GM12878 (cell line): ENCODE measurements around the gene TMEM138.

Experiments
- EGR1 ChIP-seq, 2 experiments: IDR thresholded peaks; 1 replicate in 1 of 2; 2 replicates in 1 of 2; pipeline ENCODE4 v1.6.1; 2011 to 2012; ENCODE audit warnings: low read depth in 2 of 2, low read length in 2 of 2, borderline replicate concordance in 1 of 2, mild to moderate bottlenecking in 1 of 2, moderate library complexity in 1 of 2
- EP300 ChIP-seq, 2 experiments: fragments of 150-350 bp in 1 of 2; IDR thresholded peaks; 2 replicates each; pipeline ENCODE4 v1.6.1; 2011 to 2012; ENCODE audit warnings: low read depth in 2 of 2, low read length in 2 of 2, borderline replicate concordance in 1 of 2, improper control_type of control experiment in 1 of 2, inconsistent platforms in 1 of 2; ENCODE audit not compliant: control insufficient read depth in 1 of 2
- GATAD2B ChIP-seq: fragments of 450-650 bp; conservative IDR thresholded peaks from 2 replicates; pipeline ENCODE4 v1.6.1; 2017; ENCODE audit warnings: low read depth, mild to moderate bottlenecking, moderate library complexity
- JUNB ChIP-seq: IDR thresholded peaks from 2 replicates; pipeline ENCODE4 v1.6.1; 2016; ENCODE audit warnings: antibody characterized with exemption, mild to moderate bottlenecking
- PML ChIP-seq: IDR thresholded peaks from 2 replicates; pipeline ENCODE4 v1.6.1; 2012; ENCODE audit warnings: low read length, inconsistent platforms
- POLR2A ChIP-seq: IDR thresholded peaks from 2 replicates; pipeline ENCODE4 v1.6.1; 2011; ENCODE audit warnings: low read depth, mild to moderate bottlenecking, low read length
- TF ChIP-seq, protein P1 (sequence below): fragments of 450-650 bp; IDR thresholded peaks from 2 replicates; pipeline ENCODE4 v1.6.1; 2018; ENCODE audit warnings: mild to moderate bottlenecking, low read depth, moderate library complexity; ENCODE audit not compliant: partially characterized antibody
- TF ChIP-seq, protein P2 (sequence below), 3 experiments: IDR thresholded peaks in 2 of 3; conservative IDR thresholded peaks in 1 of 3; 2 replicates each; pipeline ENCODE4 v1.5.1; 2011; ENCODE audit warnings: low read depth in 3 of 3, low read length in 3 of 3, mild to moderate bottlenecking in 3 of 3, control low read depth in 2 of 3, moderate library complexity in 2 of 3, inconsistent platforms in 1 of 3, mixed read lengths in 1 of 3; ENCODE audit not compliant: control insufficient read depth in 2 of 3, insufficient read depth in 1 of 3; ENCODE audit errors: extremely low read depth in 1 of 3
- TF ChIP-seq, protein P3 (sequence below): IDR thresholded peaks from 2 replicates; pipeline ENCODE4 v1.6.1; 2012; ENCODE audit warnings: low read depth, low read length, improper control_type of control experiment

DNA sequence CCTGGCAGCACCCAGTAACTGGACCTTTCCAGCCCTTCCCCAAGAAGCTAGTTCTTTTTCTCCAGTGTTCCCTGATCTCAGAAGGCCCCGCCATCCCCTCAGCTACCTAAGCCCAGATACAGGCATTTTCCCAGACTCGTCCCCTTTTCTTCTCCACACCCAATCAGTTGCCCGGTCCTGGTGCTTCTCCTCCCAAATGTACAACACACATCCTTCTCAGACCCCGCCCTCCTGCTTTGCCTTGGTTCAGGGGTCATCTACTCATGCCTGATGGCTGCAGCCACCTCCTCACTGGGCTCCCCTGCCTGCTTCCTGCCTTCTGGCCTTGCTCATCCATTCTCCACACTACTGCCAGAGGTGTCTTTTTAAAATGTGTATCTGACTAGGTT lies 22.7 kb upstream of the TMEM138 start:
- TF ChIP-seq POLR2A (no peak), JUNB (no peak), GATAD2B (no peak), EP300 (IDR thresholded peaks at IDR 0.05; ENCODE audit: borderline replicate concordance in 1 of 2, control insufficient read depth in 1 of 2, low read depth in 2 of 2, low read length in 2 of 2) (no peak), EGR1 (IDR thresholded peaks at IDR 0.05; ENCODE audit: borderline replicate concordance in 1 of 2, low read depth in 2 of 2, low read length in 2 of 2) (no peak), PML (no peak)
- TF ChIP-seq, protein P1, sequence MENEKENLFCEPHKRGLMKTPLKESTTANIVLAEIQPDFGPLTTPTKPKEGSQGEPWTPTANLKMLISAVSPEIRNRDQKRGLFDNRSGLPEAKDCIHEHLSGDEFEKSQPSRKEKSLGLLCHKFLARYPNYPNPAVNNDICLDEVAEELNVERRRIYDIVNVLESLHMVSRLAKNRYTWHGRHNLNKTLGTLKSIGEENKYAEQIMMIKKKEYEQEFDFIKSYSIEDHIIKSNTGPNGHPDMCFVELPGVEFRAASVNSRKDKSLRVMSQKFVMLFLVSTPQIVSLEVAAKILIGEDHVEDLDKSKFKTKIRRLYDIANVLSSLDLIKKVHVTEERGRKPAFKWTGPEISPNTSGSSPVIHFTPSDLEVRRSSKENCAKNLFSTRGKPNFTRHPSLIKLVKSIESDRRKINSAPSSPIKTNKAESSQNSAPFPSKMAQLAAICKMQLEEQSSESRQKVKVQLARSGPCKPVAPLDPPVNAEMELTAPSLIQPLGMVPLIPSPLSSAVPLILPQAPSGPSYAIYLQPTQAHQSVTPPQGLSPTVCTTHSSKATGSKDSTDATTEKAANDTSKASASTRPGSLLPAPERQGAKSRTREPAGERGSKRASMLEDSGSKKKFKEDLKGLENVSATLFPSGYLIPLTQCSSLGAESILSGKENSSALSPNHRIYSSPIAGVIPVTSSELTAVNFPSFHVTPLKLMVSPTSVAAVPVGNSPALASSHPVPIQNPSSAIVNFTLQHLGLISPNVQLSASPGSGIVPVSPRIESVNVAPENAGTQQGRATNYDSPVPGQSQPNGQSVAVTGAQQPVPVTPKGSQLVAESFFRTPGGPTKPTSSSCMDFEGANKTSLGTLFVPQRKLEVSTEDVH, result no peak
- TF ChIP-seq, protein P2, sequence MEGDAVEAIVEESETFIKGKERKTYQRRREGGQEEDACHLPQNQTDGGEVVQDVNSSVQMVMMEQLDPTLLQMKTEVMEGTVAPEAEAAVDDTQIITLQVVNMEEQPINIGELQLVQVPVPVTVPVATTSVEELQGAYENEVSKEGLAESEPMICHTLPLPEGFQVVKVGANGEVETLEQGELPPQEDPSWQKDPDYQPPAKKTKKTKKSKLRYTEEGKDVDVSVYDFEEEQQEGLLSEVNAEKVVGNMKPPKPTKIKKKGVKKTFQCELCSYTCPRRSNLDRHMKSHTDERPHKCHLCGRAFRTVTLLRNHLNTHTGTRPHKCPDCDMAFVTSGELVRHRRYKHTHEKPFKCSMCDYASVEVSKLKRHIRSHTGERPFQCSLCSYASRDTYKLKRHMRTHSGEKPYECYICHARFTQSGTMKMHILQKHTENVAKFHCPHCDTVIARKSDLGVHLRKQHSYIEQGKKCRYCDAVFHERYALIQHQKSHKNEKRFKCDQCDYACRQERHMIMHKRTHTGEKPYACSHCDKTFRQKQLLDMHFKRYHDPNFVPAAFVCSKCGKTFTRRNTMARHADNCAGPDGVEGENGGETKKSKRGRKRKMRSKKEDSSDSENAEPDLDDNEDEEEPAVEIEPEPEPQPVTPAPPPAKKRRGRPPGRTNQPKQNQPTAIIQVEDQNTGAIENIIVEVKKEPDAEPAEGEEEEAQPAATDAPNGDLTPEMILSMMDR (IDR thresholded peaks at IDR 0.05 in 2 of 3, conservative IDR thresholded peaks at IDR 0.05 in 1 of 3; ENCODE audit: control insufficient read depth in 2 of 3, extremely low read depth in 1 of 3, insufficient read depth in 1 of 3, low read depth in 3 of 3, low read length in 3 of 3), result no peak
- TF ChIP-seq, protein P3, sequence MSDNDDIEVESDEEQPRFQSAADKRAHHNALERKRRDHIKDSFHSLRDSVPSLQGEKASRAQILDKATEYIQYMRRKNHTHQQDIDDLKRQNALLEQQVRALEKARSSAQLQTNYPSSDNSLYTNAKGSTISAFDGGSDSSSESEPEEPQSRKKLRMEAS, result no peak
